ENCODE results near the gene CACNA2D3. TPM values are rescaled to one million over a fixed set of nuclear protein-coding genes. Genes with fewer than 3 reads are reported as not detected.

Gene CACNA2D3
- total and polyA plus RNA-seq, 2 experiments from 2014 or later = 0.30 to 0.43 TPM

DNA sequence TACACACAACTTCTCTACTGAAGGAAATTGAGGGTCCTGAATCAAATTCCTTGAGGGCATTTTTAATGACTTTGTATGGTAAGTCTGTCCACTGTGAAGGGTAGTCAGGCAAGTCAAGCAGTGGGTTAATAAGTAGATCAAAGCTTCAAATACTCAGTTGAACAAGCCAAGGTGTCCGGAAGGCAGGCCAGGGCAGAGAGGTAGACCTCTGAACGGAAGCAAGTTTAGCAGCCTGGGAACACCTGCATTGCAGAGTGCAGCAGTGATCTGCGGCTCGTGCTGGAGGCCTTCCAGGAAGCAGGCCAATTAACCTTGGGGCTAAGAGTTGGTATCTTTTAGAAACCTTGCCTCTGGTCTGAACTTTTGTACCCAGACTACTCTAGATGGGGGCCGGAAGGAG is 661.7 kb downstream of the CACNA2D3 start:
- Histone ChIP-seq H3K4me1 (ENCODE audit: insufficient read depth) (no peaks in the 10 kb centered on the region), H3K9me2 (ENCODE audit: insufficient read depth) (no peaks in the 10 kb centered on the region), H2AFZ (no peak overlapping the region), H3K9ac (no peak overlapping the region), H3K27me3 (replicated peaks; ENCODE audit: insufficient read depth) (0 out of 2 replicates have a peak, but pooled peaks cover 8% of the 10 kb centered on the region), H3K36me3 (ENCODE audit: low read depth) (no peaks in the 10 kb centered on the region), H3K4me3 (no peak overlapping the region), H3K4me2 (ENCODE audit: unreplicated experiment) (no peak overlapping the region), H3F3A (ENCODE audit: insufficient read depth) (no peaks in the 10 kb centered on the region), H3K27ac (no peak overlapping the region), H3K79me2 (ENCODE audit: insufficient read depth) (no peaks in the 10 kb centered on the region), H3K9me3 (ENCODE audit: low read depth) (no peaks in the 10 kb centered on the region), H4K20me1 (ENCODE audit: insufficient read depth) (no peaks in the 10 kb centered on the region)
- WGBS, 2 experiments (ENCODE audit: low coverage in 1 of 2, low lambda C conversion rate in 2 of 2, missing lambda C conversion rate in 2 of 2) = 52 to 59% methylated on average over 5 of the region's 5 CpGs
- TF ChIP-seq EZH2phosphoT487 (IDR thresholded peaks at IDR 0.05; ENCODE audit: insufficient read depth, low read depth) (no peak), EZH2 (IDR thresholded peaks at IDR 0.05; ENCODE audit: insufficient read depth, poor library complexity, severe bottlenecking) (no peak)
- in situ Hi-C loops (cut with MboI) = no loop called here
- DNase-seq = no peak

- Histone ChIP-seq H3K4me3 (no peak overlapping the region), H3F3A (ENCODE audit: insufficient read depth) (no peaks in the 10 kb centered on the region), H3K9me2 (ENCODE audit: insufficient read depth) (no peaks in the 10 kb centered on the region), H3K27ac (no peak overlapping the region), H3K4me1 (ENCODE audit: insufficient read depth) (no peaks in the 10 kb centered on the region), H3K36me3 (ENCODE audit: low read depth) (no peaks in the 10 kb centered on the region), H2AFZ (no peak overlapping the region), H4K20me1 (ENCODE audit: insufficient read depth) (no peaks in the 10 kb centered on the region), H3K9ac (no peak overlapping the region), H3K27me3 (replicated peaks; ENCODE audit: insufficient read depth) (no peaks in the 10 kb centered on the region), H3K79me2 (ENCODE audit: insufficient read depth) (no peaks in the 10 kb centered on the region), H3K9me3 (ENCODE audit: low read depth) (no peaks in the 10 kb centered on the region), H3K4me2 (ENCODE audit: unreplicated experiment) (no peak overlapping the region)
- no peak for TF ChIP-seq EZH2phosphoT487 (IDR thresholded peaks at IDR 0.05; ENCODE audit: insufficient read depth, low read depth)
- no peak for TF ChIP-seq EZH2 (IDR thresholded peaks at IDR 0.05; ENCODE audit: insufficient read depth, poor library complexity, severe bottlenecking)
- in situ Hi-C loops (cut with MboI) = no loop called here
- 62 to 66% methylated on average over 3 of the region's 3 CpGs for WGBS, 2 experiments (ENCODE audit: low coverage in 1 of 2, low lambda C conversion rate in 2 of 2, missing lambda C conversion rate in 2 of 2)
- no peak for DNase-seq
Measured at GRCh38 chr3:54785976-54786375, 663.6 kb downstream of the CACNA2D3 start.

GRCh38 chr3:54790051-54790450 is 667.7 kb downstream of the CACNA2D3 start:
- Histone ChIP-seq H2AFZ (no peak overlapping the region), H3K4me2 (ENCODE audit: unreplicated experiment) (no peak overlapping the region), H3K79me2 (ENCODE audit: insufficient read depth) (no peaks in the 10 kb centered on the region), H3K36me3 (ENCODE audit: low read depth) (no peaks in the 10 kb centered on the region), H4K20me1 (ENCODE audit: insufficient read depth) (no peaks in the 10 kb centered on the region), H3K27me3 (replicated peaks; ENCODE audit: insufficient read depth) (peaks cover 3% of the 10 kb centered on the region; the same call in 1 of the 2 replicates), H3F3A (ENCODE audit: insufficient read depth) (no peaks in the 10 kb centered on the region), H3K9me3 (ENCODE audit: low read depth) (no peaks in the 10 kb centered on the region), H3K9ac (no peak overlapping the region), H3K4me3 (no peak overlapping the region), H3K27ac (no peak overlapping the region), H3K4me1 (ENCODE audit: insufficient read depth) (no peaks in the 10 kb centered on the region), H3K9me2 (ENCODE audit: insufficient read depth) (no peaks in the 10 kb centered on the region)
- in situ Hi-C loops (cut with MboI) = no loop called here
- WGBS, 2 experiments (ENCODE audit: low coverage in 1 of 2, low lambda C conversion rate in 2 of 2, missing lambda C conversion rate in 2 of 2) = 46 to 52% methylated on average over 3 of the region's 3 CpGs
- TF ChIP-seq EZH2phosphoT487 (IDR thresholded peaks at IDR 0.05; ENCODE audit: insufficient read depth, low read depth) (no peak), EZH2 (IDR thresholded peaks at IDR 0.05; ENCODE audit: insufficient read depth, poor library complexity, severe bottlenecking) (no peak)
- no peak for DNase-seq

DNA sequence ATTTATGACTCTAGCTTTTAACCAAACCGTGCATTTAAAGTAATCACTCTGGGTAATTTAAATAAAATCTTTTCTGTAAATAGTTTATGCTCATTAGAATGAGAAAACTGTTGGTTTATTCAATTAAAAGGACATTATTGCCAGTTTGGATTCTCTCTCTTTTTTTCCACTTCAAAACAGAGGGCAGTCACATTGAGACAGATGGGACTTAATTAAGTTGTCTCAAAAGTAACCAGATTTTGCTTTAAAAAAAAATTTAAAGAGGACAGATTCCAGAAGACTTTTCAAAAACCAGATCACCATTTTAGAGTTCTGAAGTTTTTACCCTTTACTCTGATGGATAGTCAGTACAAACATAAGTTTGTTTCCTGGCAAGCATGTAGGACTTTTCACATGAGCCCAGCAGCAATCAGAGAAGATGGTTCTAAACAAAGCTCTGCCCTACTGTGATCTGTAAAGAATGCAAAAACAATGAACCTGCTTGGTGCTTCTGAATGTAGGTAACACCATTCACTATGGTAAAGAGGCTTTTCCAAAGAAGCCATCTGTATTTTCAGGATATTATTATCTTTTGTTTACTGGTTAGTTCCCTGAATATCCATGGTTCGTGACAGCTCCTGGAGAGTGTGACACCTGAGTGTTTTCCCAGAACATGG is 669.3 kb downstream of the CACNA2D3 start:
- no peaks in the 10 kb centered on the region for H3K79me2 ChIP-seq (ENCODE audit: insufficient read depth)
- TF ChIP-seq EZH2 (IDR thresholded peaks at IDR 0.05; ENCODE audit: insufficient read depth, poor library complexity, severe bottlenecking) = no peak
- no peak for TF ChIP-seq EZH2phosphoT487 (IDR thresholded peaks at IDR 0.05; ENCODE audit: insufficient read depth, low read depth)
- H3K27me3 ChIP-seq (replicated peaks; ENCODE audit: insufficient read depth) = peaks cover 5% of the 10 kb centered on the region; the same call in 1 of the 2 replicates
- no peaks in the 10 kb centered on the region for H3K36me3 ChIP-seq (ENCODE audit: low read depth)
- no peaks in the 10 kb centered on the region for H3K9me2 ChIP-seq (ENCODE audit: insufficient read depth)
- H2AFZ ChIP-seq = no peak overlapping the region
- H3K4me3 ChIP-seq = no peak overlapping the region
- no peak overlapping the region for H3K27ac ChIP-seq
- DNase-seq = no peak
- H3K4me1 ChIP-seq (ENCODE audit: insufficient read depth) = no peaks in the 10 kb centered on the region
- no peak overlapping the region for H3K9ac ChIP-seq
- no peak overlapping the region for H3K4me2 ChIP-seq (ENCODE audit: unreplicated experiment)
- no peaks in the 10 kb centered on the region for H3K9me3 ChIP-seq (ENCODE audit: low read depth)
- H3F3A ChIP-seq (ENCODE audit: insufficient read depth) = no peaks in the 10 kb centered on the region
- no peaks in the 10 kb centered on the region for H4K20me1 ChIP-seq (ENCODE audit: insufficient read depth)
- 0 to 13% methylated on average over 2 of the region's 2 CpGs for WGBS, 2 experiments (ENCODE audit: low coverage in 1 of 2, low lambda C conversion rate in 2 of 2, missing lambda C conversion rate in 2 of 2)
- in situ Hi-C loops (cut with MboI) = no loop called here
